ENCODE data around the gene FMO2. TPM values are rescaled to one million over a fixed set of nuclear protein-coding genes. Genes with fewer than 3 reads are reported as not detected.

The FMO2 gene
- total and polyA plus RNA-seq, 4 donors: 5.2 to 165 (median 61.5) TPM

GRCh38 chr1:171213559-171214454 lies 28.7 kb downstream of the FMO2 start:
- no peaks in the 10 kb centered on the region for H3K9me3 ChIP-seq (ENCODE audit: control insufficient read depth in 4 of 4, insufficient read depth in 3 of 4, low read length in 3 of 4)
- 79 to 90% methylated on average over 12 of the region's 12 CpGs for WGBS, 2 donors
- H3K27me3 ChIP-seq (ENCODE audit: control insufficient read depth in 3 of 3, insufficient read depth in 3 of 3, low read length in 2 of 3): no peaks in the 10 kb centered on the region
- H3K4me1 ChIP-seq (ENCODE audit: control insufficient read depth in 5 of 5, insufficient read depth in 5 of 5, low read length in 5 of 5): peaks cover 0 to 22% (median 8%) of the 10 kb centered on the region in 5 donors
- TF ChIP-seq CTCF (IDR thresholded peaks at IDR 0.05; ENCODE audit: control extremely low read depth, extremely low read depth): no peak
- H3K27ac ChIP-seq (ENCODE audit: low read depth in 1 of 2, low read length in 1 of 2): no peak overlapping the region
- DNase-seq (no peak), ATAC-seq (ENCODE audit: insufficient read depth, low FRiP score) (no peak)
- no peaks in the 10 kb centered on the region for H3K36me3 ChIP-seq (ENCODE audit: control insufficient read depth in 4 of 4, insufficient read depth in 4 of 4, low read length in 4 of 4)
- H3K9ac ChIP-seq (ENCODE audit: insufficient read depth in 1 of 2, low read length in 2 of 2): no peak overlapping the region
- no peak overlapping the region for H3K4me3 ChIP-seq

- WGBS, 2 donors: 80 to 87% methylated on average over 9 of the region's 9 CpGs
- DNase-seq: no peak
- TF ChIP-seq CTCF (IDR thresholded peaks at IDR 0.05; ENCODE audit: control extremely low read depth, extremely low read depth): no peak
- H3K9me3 ChIP-seq (ENCODE audit: control insufficient read depth in 4 of 4, insufficient read depth in 3 of 4, low read length in 3 of 4): no peaks in the 10 kb centered on the region
- peaks cover 0 to 41% (median 15%) of the 10 kb centered on the region in 5 donors for H3K4me1 ChIP-seq (ENCODE audit: control insufficient read depth in 5 of 5, insufficient read depth in 5 of 5, low read length in 5 of 5)
- no peaks in the 10 kb centered on the region for H3K36me3 ChIP-seq (ENCODE audit: control insufficient read depth in 4 of 4, insufficient read depth in 4 of 4, low read length in 4 of 4)
- no peaks in the 10 kb centered on the region for H3K27me3 ChIP-seq (ENCODE audit: control insufficient read depth in 3 of 3, insufficient read depth in 3 of 3, low read length in 2 of 3)
- H3K27ac ChIP-seq (ENCODE audit: low read depth in 1 of 2, low read length in 1 of 2): no peak overlapping the region
- ATAC-seq (ENCODE audit: insufficient read depth, low FRiP score): no peak
- H3K4me3 ChIP-seq: no peak overlapping the region
- H3K9ac ChIP-seq (ENCODE audit: insufficient read depth in 1 of 2, low read length in 2 of 2): no peak overlapping the region
These were observed 32.8 kb downstream of the FMO2 start for GRCh38 chr1:171217658-171218443.

- TF ChIP-seq CTCF (IDR thresholded peaks at IDR 0.05; ENCODE audit: control extremely low read depth, extremely low read depth): no peak
- no peaks in the 10 kb centered on the region for H3K9me3 ChIP-seq (ENCODE audit: control insufficient read depth in 4 of 4, insufficient read depth in 3 of 4, low read length in 3 of 4)
- no peak overlapping the region for H3K4me3 ChIP-seq
- DNase-seq (no peak), ATAC-seq (ENCODE audit: insufficient read depth, low FRiP score) (no peak)
- H3K4me1 ChIP-seq (ENCODE audit: control insufficient read depth in 5 of 5, insufficient read depth in 5 of 5, low read length in 5 of 5): peaks cover 0 to 46% (median 21%) of the 10 kb centered on the region in 5 donors
- H3K36me3 ChIP-seq (ENCODE audit: control insufficient read depth in 4 of 4, insufficient read depth in 4 of 4, low read length in 4 of 4): no peaks in the 10 kb centered on the region
- H3K27me3 ChIP-seq (ENCODE audit: control insufficient read depth in 3 of 3, insufficient read depth in 3 of 3, low read length in 2 of 3): no peaks in the 10 kb centered on the region
- WGBS, 2 donors: 0 to 61% methylated on average over 1 of the region's 1 CpG
- H3K9ac ChIP-seq (ENCODE audit: insufficient read depth in 1 of 2, low read length in 2 of 2): no peak overlapping the region
- H3K27ac ChIP-seq (ENCODE audit: low read depth in 1 of 2, low read length in 1 of 2): no peak overlapping the region
These were observed 33.6 kb downstream of the FMO2 start for GRCh38 chr1:171218661-171219060.
